IPS-15b (cell line): ENCODE measurements around the gene ARL5A.

Source experiments
- H3K27me3 ChIP-seq: one replicate; pipeline ENCODE4 v1.6.1; 2013; ENCODE audit warnings: low read length; ENCODE audit not compliant: control insufficient read depth, insufficient read depth
- H3K36me3 ChIP-seq: one replicate; pipeline ENCODE4 v1.6.1; 2013; ENCODE audit warnings: low read length; ENCODE audit not compliant: control insufficient read depth, insufficient read depth
- H3K4me1 ChIP-seq: one replicate; pipeline ENCODE4 v1.6.1; 2013; ENCODE audit warnings: mild to moderate bottlenecking, low read length; ENCODE audit not compliant: control insufficient read depth, insufficient read depth
- H3K4me3 ChIP-seq: one replicate; pipeline ENCODE4 v1.5.1; 2013; ENCODE audit warnings: low read depth, low read length
- H3K9ac ChIP-seq: one replicate; pipeline ENCODE4 v1.6.1; 2013; ENCODE audit warnings: low read depth, mild to moderate bottlenecking, low read length
- H3K9me3 ChIP-seq: one replicate; pipeline ENCODE4 v1.6.1; 2013; ENCODE audit warnings: mild to moderate bottlenecking, low read length; ENCODE audit not compliant: control insufficient read depth, insufficient read depth

Gene ARL5A

DNA sequence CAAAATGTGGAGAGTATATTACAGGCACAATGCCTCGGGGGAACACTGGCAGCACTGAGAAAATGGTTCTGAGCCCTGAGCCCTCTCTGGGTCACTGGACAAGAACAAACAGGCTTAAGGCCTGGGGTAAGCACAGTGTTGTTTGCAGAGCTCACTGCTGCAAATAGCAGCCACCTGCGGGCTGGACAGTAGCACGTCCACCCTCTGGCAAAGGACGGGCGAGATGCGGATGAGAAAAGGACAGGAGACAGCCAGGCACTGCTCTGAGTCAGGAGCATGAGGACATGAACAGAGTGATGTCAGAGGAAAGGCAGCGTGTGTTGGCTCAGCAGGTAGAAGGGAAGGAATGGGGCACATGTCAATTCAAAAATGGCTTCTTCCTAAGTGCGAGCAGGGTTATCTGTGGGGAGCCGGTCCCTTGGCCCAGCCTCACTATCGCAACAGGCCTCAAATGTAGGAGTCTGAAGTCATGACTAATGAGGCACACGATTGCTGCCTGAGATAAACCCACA lies 68.0 kb downstream of the ARL5A start:
- H3K9me3 ChIP-seq = no peaks in the 10 kb centered on the region
- H3K4me3 ChIP-seq = no peak overlapping the region
- no peaks in the 10 kb centered on the region for H3K4me1 ChIP-seq
- H3K36me3 ChIP-seq = no peaks in the 10 kb centered on the region
- H3K9ac ChIP-seq = no peak overlapping the region
- H3K27me3 ChIP-seq = no peaks in the 10 kb centered on the region

DNA sequence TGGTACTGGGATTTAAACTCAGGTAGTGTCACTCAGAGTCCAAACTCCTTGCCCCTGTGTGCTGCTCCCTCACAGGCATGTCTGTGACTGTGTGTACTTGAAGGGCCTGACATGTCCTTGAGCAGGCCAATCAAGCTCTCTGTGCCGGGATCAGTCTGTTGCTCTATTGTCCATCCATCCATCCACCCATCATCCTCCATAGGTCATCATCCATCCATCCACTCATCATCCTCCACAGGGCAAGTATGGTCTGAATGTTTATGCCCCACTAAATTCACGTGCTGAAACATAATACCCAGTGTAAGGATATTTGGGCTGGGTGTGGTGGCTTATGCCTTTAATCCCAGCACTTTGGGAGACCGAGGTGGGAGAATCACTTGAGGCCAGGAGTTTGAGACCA lies 69.5 kb downstream of the ARL5A start:
- no peak overlapping the region for H3K4me3 ChIP-seq
- H3K4me1 ChIP-seq = no peaks in the 10 kb centered on the region
- no peaks in the 10 kb centered on the region for H3K9me3 ChIP-seq
- H3K36me3 ChIP-seq = no peaks in the 10 kb centered on the region
- no peak overlapping the region for H3K9ac ChIP-seq
- H3K27me3 ChIP-seq = no peaks in the 10 kb centered on the region

DNA sequence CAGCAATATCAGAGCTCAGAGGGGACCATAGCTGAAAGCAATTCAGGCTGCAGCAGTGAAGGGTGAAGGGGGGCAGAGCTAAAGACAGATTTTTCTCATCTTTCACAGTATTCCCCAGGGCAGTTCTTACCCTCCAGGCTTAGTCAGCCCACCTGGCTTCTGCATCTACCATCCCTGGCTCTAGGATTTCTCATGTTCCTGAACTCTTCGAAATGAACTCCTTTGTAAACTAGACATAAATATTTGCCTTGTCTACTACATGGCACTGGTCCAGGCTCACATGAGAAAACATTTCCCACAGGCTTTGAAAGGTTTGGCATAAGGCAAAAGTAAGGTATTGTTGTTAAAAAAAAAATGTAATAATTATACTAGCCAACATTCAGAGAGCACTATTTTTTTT lies 70.4 kb downstream of the ARL5A start:
- no peaks in the 10 kb centered on the region for H3K4me1 ChIP-seq
- H3K36me3 ChIP-seq = no peaks in the 10 kb centered on the region
- H3K9me3 ChIP-seq = no peaks in the 10 kb centered on the region
- H3K27me3 ChIP-seq = no peaks in the 10 kb centered on the region
- H3K4me3 ChIP-seq = no peak overlapping the region
- no peak overlapping the region for H3K9ac ChIP-seq

DNA sequence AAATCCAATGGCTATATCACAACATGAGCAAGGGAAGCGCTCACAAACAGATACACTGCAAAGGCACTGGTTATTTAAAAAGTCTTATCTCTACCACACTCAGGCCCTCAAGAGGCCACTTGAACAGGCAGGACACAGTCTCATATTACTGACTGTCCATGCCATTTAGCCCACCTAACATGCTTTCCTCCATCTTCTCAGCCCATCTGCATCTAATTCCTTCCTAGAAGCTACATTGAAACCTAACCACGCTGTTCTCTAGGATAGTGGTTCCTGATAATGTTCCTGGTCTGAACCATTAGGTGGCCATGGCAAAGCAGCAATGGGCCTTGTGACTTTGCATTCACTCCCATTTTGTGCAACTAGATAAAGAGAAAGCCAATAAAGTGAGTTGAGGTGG lies 71.4 kb downstream of the ARL5A start:
- no peaks in the 10 kb centered on the region for H3K4me1 ChIP-seq
- no peaks in the 10 kb centered on the region for H3K27me3 ChIP-seq
- H3K36me3 ChIP-seq = no peaks in the 10 kb centered on the region
- H3K9ac ChIP-seq = no peak overlapping the region
- H3K4me3 ChIP-seq = no peak overlapping the region
- no peaks in the 10 kb centered on the region for H3K9me3 ChIP-seq

DNA sequence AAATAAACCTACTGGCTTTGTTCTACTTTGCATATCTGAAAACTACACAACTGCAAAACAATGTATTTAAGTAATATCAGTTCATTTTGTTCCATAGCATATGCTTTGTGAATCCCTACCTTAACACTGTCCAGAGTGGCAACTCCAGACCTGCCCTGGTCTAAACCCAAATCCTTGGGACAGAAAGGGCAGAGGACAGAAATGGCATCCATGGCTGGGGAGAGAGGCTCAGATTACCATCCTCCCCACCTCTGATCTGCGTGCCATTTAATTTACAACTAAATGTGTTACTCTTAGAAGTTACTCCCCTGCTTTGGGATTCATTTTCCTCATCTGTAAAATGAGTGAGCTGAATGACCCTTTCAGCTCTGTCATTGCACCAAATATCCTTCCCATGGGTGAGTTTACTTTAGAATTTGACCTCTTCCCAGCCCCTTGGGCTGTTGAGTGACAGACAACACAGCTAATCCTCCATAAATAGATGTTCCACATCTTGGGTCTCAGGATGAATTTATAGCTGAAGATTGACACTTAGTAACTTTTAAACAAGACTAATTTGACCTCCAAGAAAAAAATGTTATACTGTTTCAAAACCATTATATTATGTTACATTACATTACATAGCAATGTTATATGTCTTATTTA lies 73.8 kb downstream of the ARL5A start:
- Histone ChIP-seq H3K4me3 (no peak overlapping the region), H3K4me1 (no peaks in the 10 kb centered on the region), H3K9me3 (no peaks in the 10 kb centered on the region), H3K27me3 (no peaks in the 10 kb centered on the region), H3K9ac (no peak overlapping the region), H3K36me3 (no peaks in the 10 kb centered on the region)

DNA sequence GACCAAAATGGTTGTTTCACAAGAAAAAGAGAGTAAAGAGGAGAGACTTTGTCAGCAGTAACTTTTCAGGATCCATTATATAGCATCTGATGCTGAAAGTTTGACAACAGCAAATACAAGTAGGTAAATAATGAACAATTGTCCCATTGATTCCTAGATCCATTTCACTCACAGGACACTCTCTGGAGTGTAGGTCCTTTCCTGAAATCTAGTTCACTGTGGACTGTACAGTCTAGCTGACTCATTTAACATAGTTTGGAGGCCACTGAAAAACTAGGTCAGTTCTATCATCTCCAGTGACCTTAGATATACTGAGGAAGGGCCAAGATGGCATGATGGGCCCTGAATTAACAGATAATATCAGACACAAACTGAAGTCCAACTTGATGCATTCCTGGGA lies 74.7 kb downstream of the ARL5A start:
- Histone ChIP-seq H3K36me3 (no peaks in the 10 kb centered on the region), H3K4me3 (no peak overlapping the region)

More for the DNA sequence above, 74.7 kb downstream of the ARL5A start:
- H3K9ac ChIP-seq = no peak overlapping the region
- no peaks in the 10 kb centered on the region for H3K4me1 ChIP-seq
- no peaks in the 10 kb centered on the region for H3K9me3 ChIP-seq
- H3K27me3 ChIP-seq = no peaks in the 10 kb centered on the region
